Stomach (tissue), 4 donors: ENCODE measurements around the gene SKI.

Source experiments
- EP300 ChIP-seq: sonication (generic); formaldehyde crosslinking; IDR thresholded peaks from one replicate; pipeline ENCODE4 v1.6.1; 2017; ENCODE audit warnings: antibody characterized with exemption
- POLR2AphosphoS5 ChIP-seq, 3 donors: sonication (generic); formaldehyde crosslinking; IDR thresholded peaks; one replicate each; pipeline ENCODE4 v1.6.1; 2016; ENCODE audit warnings: antibody characterized with exemption in 3 of 3
- TF ChIP-seq, protein P1 (sequence below), 7 experiments: fragments of 450-650 bp in 4 of 7; fragments of 200-600 bp in 3 of 7; sonication (generic) in 3 of 7; IDR thresholded peaks; one replicate each; pipeline ENCODE4 v1.5.1; 2016 to 2019; ENCODE audit warnings: antibody characterized with exemption in 7 of 7, control low read depth in 2 of 7, mild to moderate bottlenecking in 1 of 7

DNA sequence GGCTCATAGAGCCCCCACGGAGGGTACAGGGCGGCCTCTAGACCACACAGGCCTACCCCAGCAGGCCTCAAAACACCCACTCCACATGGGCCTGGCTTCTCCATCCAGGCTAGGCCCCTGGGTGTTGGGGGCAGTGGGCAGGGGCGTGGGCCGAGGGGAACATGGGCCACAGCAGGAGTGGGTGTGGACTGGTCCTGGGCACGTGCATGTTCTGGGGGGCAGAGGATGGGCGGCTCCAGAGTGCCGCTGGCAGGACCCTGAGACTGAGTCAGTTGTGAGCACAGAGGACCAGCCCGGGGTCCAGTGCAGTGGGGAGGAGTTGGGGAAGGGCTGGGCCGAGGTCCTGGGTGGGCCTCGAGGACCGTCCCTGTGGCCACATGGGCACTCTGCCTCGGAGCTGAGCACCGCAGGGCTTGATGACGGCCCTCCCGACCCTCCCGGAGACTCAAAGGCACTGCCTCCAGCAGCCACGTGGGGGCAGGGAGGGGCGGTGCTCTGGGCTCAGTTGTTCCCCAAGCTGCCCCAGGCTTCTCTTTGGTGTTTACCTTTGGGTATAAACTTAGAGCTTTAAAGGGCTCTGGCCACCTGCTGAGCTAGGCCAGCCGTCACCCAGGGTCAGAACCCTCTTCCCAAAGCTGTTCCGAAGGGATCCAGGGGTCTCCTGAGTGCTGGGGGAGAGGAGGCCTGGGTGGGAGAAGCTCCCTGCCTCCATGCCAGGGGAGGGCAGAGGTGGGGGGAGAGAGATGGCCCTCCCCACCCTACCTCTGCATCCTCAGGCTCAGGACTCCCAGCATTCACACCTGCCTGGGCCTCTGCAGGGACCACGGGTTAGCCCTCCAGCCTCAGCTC lies 83.3 kb downstream of the SKI start:
- TF ChIP-seq, protein P1, sequence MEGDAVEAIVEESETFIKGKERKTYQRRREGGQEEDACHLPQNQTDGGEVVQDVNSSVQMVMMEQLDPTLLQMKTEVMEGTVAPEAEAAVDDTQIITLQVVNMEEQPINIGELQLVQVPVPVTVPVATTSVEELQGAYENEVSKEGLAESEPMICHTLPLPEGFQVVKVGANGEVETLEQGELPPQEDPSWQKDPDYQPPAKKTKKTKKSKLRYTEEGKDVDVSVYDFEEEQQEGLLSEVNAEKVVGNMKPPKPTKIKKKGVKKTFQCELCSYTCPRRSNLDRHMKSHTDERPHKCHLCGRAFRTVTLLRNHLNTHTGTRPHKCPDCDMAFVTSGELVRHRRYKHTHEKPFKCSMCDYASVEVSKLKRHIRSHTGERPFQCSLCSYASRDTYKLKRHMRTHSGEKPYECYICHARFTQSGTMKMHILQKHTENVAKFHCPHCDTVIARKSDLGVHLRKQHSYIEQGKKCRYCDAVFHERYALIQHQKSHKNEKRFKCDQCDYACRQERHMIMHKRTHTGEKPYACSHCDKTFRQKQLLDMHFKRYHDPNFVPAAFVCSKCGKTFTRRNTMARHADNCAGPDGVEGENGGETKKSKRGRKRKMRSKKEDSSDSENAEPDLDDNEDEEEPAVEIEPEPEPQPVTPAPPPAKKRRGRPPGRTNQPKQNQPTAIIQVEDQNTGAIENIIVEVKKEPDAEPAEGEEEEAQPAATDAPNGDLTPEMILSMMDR (IDR thresholded peaks at IDR 0.05): peak in 4 of 7 experiments; percentile 10 to 41 (median 34)
- TF ChIP-seq EP300: no peak
- no peak for TF ChIP-seq POLR2AphosphoS5 (IDR thresholded peaks at IDR 0.05)
